PC-9 (cell line): Measurements from ENCODE around the gene RBM33.

Experiments
- CTCF ChIP-seq: fragments of 200-600 bp; sonication (generic); conservative IDR thresholded peaks from 2 replicates; pipeline ENCODE4 v1.6.1; 2017; ENCODE audit warnings: mixed run types, antibody characterized with exemption, mild to moderate bottlenecking, moderate library complexity
- EZH2 ChIP-seq: fragments of 200-600 bp; sonication (generic); IDR thresholded peaks from 2 replicates; pipeline ENCODE4 v1.8.0; 2017; ENCODE audit warnings: antibody characterized with exemption, low read depth

- TF ChIP-seq CTCF: no peak
- no peak for TF ChIP-seq EZH2
Observed at GRCh38 chr7:155713384-155713783, 68.9 kb downstream of the RBM33 start.
